NCI-H82 treated with DMSO at 0.1 percent for 48 hours (cell line): ENCODE measurements around the gene CRYGN.

ENCODE experiments used
- DNase-seq: peaks from one replicate; lab custom pipeline; 2025; ENCODE audit not compliant: unreplicated experiment; lab: John Stamatoyannopoulos, UW

Gene CRYGN

DNA sequence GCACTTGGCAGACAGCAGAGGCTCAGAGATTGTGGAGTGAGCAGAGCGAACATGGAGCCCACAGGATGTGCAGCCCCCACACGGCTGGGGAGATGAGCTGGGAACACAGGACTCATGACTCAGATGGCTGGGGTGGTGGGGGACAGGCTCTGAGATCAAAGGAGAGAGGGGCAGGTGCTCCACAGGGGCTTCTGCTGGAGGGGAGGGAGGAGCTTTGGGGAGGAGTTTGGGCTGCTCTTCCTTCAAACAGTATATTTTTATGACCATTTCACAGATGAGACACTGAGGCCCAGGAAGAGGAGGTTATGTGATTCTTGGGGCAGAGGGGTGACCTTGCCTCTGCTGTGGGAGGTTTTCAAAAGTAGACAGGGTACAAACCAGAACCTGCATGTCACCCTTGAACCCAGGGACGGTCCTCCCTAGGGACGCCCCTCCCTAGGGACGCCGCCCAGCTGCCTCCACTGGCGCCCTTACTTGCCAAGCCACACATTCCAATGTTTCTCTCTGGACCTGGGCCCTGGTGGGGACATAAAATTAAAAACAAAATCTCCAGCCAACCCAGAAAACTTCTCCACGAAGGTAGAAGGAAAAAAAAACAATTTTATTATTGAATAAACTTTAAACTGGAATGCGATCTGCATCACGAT, 981 bp upstream of the CRYGN start:
- DNase-seq: no peak

DNA sequence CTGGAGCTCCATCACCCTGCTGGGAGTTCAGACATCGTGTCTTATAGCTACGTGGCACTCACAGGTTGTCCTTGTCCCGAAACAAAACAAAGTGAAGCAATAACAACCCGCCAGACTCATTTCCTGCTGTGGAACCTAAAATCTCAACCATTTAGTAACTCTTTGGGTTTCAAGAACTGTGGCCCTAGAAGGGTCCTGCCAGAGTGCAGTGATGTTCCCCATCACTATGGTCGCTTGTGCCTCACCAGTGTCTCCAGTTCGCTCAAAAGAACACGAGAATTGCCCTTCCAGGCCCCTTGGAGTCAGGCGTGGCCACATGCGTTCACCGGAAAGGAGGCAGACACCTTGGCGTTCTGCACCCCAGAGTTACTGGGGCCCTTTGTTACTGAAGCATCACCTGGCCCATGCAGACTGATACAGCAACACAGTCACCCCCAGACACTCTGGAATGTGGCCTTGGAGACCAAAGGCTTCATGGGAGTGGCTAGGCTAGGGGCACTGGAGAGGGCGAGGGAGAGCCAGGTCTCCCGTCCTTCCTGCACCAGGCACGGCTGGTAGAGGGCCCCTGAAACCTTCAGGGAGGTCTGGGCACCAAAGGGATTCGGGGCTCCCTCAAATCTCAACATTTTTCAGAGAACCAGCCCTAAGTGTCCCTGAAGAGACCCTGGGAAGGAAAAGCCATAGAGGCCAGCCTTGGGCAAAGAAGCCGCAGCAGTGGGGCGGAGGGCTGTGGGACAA, 908 bp downstream of the CRYGN start:
- no peak for DNase-seq

DNA sequence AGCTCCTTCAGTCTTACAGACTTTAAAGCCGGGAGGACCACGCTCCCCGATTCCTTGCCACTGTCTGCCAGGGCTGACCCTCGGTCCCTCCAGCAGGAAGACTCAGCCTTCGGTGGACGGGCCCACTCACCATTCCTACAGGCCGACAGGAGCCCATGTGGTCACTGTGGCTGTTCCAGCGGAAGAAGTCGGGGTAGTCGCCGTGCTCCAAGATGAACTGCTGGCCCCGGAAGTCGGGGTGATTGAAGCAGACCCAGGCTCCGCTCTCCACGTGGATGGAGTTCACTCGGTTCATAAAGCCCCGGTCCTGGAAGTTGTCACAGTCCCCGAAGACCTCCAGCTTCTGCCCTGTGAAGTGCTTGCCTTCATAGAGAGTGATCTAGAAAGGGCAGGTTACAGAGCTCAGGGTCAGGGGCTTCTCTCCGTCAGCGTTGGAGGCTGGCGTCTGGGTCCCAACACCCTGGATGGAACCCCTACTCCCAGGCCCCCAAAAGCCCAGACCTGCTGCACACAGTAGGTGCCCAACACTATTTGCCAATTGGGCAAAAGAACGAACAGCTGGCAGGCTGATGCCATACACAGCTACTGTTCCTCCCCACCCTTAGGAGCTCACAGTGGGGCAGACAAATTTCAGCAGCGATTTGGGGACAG, 1.9 kb downstream of the CRYGN start:
- no peak for DNase-seq

DNA sequence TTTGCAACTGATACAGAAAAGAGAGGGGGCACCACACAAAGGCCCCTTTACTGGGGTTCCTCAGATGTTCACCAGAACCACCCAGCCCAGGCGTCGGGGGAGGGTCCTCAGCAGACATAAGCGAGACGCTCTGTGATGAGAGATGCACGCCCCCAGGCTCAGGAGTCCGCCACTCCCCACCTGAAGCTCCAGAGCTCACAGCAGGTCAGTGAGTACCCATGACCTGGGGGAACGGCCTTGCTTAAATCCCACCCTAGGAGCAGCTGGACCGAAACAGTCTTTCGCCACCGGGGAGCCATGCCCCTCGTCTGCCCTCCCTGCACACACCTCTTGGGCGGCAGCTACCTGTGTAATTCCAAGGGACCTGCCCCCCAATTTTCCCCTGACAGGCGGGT, 2.8 kb downstream of the CRYGN start:
- DNase-seq: no peak

DNA sequence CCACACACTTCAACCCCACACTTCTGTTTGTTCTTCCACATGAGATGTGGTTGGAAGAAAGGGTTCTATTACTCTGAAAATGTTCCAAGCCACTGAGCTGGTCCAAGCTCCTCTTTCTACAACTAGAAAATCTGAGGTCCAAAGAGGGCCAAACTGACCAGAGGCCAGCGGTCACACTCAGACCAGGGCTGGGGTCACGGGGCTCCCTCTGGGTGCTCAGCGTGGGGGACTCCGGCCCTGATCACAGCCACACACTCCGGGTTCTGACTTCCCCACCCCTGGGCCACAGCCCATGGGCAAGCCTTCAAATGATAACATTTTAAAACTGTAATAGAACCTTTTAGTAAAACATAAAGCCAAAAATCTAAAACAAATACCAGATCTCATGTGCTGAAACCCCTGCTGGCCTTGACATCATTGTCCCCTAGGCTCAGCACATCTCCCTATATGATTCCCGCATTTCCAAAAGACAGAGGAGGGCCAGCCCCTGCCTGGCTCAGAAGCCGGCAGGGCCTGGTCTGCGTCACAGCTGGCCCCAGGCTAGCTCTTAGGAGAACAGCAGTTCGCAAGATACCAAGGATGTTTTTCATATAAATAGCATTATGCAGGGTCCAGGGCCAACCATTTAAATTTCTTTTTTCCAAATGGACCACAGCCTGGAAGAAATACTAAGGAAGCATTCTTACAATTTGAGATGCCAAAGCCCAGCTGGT, 3.3 kb downstream of the CRYGN start:
- DNase-seq: no peak

DNA sequence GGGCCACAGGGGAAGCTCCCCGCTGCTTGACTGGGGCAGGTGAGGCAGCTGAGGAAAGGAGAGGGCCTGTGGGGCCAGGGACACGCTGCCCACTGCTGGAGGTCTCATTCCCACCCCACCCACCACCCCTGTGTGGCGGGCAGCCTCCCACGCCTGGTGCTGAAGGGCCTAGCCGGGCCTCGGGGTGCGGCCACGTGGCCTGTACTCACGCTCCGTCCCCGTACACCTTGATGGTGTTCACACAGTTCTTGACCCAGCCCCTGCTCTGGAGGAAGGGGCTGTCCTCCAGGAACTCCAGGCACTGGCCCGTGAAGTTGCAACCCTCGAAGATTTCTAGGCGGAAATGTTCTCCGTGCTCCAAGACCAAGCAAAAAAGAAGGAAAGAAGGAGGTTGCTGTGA, 4.0 kb downstream of the CRYGN start:
- no peak for DNase-seq

DNA sequence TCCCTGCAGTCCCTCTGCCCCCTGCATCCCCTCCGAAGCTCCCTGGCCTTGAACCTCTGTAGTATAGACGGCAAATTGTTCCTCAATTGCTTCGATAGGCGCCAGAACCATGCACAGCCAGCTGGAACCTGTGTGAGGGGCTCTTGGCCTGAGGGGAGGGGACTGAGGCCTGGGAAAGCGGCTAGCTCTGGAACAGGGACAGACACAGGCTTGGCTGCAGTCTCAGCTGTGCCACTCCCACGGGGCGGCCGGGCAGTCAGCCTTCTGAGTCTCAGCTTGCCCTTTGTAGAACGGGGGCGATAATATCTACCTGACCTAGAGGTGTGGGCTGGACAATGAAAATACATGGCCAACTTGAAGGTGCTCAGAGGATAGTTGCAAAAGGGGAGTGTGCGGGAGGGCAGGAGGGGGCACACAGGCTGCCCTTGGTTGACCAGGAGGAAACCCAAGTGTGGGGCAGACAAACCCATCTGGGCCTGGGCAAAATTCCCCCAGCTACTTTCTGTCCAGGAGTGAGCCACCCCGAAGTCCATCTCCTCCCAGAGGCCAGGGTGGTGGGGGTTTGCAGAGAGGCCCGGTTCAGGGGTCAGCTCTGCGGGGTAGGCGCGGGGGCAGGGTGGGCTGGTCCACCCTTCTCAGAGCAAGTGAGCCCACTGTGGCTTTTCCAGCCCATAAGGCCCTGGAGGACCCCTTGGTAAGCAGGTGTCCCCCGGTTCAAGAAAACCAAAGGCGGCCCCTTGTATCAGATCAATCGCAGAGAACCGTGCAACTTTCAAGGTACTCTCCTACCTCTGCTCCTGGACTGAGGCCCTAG, 4.6 kb downstream of the CRYGN start:
- DNase-seq: no peak

DNA sequence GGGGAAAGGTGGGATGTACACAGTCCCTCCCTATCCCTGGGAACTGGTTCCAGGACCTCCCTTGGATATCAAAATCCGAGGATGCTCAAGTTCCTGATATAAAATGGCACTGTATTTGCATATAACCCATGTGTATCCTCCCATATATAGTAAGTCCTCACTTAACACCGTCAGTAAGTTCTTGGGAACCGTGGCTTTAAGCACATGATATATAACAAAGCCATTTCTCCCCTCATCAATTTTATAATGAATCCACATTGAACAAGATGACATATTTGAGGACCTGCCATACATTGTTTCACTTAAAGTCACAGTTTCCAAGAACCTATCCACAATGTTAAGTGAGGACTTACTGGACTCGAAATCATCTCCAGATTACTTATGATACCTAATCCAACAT, 5.4 kb downstream of the CRYGN start:
- DNase-seq: no peak

DNA sequence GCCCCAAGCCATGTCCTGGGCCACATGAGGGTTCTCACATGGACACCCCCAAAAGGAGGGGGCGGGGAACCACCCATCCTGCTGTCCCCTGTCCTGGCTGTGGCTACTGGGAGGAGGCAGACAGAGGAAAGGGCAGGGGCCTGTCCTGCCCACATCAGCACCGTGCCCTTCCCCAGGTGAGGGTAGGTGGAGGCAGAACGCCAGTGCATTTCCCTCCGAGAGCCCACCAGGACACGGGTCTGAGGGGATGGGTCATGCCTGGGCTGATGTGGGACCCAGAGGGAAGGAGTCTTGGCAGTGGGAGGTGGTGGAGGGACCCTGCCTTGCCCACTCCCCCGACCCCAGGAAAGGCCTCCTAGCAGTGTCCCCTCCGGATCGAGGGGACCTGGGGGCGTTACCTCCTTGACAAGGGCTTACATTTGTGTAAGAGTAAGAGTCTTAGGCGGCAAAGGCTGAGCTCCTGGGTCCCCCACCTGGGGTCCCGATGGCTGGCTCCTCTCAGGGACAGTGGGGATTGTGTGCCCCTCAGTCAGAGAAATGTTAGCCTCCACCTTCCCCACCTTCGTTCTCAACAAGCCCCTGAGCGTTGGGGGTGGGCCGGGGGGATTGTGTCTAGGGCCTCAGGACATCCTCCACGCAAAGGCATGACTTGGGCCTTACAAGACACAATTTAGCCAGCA, 6.1 kb downstream of the CRYGN start:
- no peak for DNase-seq

DNA sequence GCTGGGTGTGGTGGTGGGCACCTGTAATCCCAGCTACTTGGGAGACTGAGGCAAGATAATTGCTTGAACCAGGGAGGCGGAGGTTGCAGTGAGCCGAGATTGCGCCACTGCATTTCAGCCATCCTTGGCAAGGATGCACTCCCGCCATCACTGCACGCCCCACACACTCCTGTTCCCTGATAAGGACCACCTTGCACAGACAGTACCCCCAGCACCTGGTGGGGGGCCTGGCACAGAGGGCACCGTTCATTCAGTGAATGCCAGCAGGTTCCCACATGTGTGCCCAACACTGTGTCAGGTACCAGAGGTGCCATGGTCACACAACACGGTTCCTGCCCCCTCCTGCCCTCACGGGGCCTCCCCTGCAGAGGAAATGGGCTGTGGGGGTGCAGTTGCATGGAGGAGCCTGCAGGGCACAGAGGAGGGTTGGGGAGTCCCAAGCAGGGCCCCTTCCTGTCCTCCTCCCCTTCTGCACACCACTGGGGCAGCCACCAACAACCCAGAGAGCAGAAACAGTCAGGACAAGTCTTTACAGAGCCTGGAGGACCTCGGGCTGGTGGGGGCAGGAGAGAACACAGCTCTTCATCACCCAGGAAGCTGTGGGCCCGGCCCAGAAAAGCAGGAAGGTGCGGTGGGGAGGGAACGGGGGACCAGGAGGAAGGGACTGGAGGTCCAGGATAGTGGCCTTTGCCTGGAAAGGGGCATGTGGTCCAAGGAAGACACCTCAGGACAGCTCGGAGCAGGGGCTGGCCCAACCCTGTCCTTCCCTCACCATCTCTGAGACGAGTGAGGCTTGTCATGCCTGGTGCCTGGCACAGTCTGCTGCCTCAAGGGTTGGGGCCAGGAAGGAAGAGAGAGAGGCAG, 7.1 kb downstream of the CRYGN start:
- no peak for DNase-seq

DNA sequence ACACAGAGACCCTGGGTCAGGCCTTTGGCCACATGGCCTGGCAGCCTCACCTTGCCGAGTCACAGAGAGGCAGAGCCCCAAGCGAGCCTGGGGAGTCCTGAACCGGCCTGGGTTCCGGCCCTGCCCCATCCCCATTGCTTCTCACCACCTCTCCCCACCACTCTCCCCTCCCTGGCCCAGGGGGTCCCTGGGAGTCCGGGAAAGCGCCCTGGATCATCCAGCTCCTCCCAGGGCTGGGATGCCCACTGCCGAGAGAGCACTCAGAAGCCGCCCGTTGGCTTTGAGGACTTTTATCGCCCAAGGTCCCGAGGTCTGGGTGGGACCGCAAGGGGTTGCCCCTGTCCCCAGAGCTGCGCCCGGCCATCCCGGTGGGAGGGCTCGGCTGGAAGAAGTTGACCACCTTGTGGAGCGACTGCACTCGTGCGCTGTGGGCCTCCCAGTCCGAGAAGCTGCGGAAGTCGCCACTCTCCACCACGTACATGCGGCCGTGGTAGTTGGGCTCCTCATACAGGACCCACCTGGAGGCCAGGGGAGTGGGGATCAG, 8.1 kb downstream of the CRYGN start:
- no peak for DNase-seq

DNA sequence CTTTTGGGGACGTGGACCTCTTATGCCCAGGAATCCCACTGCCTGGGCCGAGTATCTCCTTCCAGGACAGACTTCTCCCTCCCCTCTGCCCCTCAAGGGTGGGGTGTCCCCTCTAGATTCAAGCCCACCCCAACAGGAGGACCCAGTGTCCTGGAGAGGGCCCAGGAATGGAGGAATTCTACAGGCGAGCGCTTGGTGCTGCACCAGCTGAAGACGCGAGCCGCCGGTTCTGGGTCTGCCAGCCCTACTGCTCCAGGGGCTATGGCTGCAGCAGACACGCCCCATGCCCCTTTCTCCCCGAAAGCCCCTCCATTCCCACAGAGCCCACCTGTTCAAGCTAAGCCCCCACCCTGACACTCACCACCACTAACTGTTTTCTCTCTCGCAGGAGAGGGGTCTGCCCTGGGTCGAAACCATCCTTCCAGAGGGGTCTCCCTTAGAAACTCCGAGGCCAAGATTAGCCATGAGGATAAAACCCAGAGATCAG, 8.6 kb downstream of the CRYGN start:
- no peak for DNase-seq

DNA sequence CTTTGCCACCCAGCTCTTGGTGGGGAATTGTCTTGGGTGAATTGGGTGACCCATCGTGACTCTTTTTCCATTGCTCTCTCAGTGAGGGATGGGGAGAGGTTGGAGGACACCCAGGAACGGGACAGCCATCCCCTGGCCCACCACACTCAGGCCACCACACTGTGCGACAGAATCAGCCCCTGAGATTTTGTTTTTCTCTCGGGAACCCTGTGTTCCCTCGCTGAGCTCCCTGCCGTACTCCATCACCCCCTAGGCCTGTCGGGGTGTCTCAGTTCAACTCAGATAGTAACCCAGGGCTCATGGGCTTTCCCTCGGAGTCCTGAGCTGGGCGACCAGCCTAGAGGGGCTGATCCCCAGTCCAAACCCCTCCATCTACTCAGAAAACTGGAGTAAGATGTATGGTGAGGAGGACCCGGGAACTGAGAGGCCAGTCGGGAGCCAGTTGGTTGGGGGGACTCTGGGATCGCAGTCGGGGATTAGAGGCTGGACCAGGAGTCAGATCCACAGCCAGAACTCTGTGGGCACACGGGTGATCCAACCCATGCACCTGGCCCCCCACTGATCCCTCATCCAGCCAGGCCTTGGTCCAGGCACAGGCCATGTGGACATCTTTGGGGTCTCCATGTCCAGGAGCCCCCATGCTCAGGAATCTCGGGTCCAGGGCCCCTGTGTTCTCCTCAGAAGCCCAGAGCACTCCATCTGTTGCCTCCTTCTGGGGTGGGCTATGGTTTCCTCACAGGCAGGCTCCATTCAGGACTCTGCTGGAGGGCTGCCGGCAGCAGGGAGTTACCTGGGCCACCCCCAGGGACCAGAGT, 9.3 kb downstream of the CRYGN start:
- no peak for DNase-seq

DNA sequence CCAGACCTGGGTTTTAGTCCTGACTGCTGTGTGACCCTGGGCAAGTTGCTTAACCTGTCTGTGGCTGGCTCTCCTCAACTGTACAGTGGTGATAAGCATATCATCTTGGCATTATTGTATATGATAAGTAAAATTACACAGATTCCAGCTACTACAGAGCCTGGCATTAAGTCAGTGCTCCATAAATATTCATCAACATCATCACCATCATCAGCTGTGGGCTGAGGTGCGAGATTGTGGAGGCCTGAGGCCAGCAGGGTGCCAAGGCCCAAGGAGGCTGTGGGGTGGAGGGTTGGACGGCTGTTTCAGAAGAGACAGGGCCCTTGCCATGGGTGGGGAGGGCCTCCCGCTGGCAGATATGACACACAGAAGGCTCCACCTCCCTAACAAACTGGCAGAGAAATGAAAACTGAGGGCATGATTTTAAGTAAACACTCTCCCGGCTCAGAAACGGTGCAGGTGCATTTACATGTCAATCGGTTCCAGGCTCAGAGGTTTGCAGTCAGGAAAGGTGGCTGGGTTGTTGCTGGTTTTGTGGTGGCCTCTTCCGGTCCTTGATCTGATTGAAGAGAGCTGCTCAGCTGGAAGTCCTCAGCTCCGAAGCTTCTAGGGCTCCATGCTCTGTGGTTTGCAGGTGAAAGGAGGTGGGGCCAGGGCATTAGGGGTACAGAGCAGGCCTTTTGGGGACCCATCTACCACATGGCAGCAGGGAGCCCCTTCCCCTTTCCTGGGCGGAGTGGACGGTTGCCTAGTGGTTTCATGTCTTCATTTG, 10.2 kb downstream of the CRYGN start:
- DNase-seq: no peak

DNA sequence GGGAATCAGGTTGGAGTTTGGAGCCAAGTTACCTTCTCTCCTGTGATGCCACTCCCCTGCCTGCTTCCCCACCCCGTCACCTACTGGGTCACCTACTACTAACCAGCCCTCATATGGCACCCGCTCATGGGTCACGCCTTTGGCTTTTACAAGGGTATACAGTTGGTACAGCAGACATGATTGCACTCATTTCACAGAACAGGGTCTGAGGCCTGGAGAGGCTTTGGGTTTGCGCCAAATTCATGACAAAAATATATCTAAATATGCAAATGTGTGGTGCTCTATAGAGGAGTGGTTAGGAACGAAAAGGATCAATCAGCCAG, 10.7 kb downstream of the CRYGN start:
- no peak for DNase-seq

DNA sequence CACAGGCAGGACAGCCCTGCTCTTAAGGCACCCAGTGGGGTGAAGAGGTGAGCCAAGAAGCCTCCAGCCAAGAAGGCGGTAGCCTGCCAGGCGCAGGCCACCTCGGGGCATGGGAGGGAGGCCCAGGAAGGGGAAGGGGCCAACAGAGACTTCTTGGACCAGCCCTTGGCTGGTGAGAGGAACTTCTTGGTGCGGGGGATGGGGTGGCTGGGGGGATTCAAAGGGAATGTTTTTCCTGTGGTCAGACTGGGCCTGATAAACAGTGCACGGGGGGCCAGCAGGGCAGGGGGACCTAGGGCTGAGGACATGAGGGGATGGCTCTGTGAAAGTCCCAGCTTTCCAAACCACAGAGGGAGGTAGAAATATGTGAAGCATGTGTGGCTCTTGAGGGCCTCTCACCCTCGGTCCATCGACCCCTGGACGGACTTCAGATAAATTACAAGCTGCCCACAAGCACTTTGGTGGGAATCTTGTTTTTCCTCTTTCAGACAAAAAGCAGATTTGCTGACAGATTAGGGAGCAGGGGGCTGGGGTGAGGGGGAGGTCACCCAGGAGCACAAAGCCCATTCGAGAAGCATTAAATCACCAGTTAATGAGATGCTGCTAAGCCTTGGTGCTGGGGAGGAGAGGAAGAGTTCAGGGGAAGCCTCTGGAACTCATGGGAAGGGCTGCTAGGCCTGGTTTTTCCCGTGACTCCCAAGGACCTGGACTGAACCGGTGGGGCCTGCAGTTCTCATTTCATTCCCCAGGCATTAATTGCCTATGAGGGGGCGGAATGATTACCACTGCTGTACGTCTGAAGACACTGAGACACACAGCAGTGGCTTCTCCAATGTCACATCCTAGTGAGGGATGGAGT, 11.3 kb downstream of the CRYGN start:
- peak; percentile 90 for DNase-seq
